Astrocyte (in vitro differentiated cells and primary cell): Measurements from ENCODE around the gene GGCX. TPM values are rescaled to one million over a fixed set of nuclear protein-coding genes. Genes with fewer than 3 reads are reported as not detected.
"Not testable (repeated sequence)": the region's sequence is repeated elsewhere in the genome, so short reads cannot be mapped to it uniquely, and the experiment has no call there.

Experiments
- DNase-seq: peaks from one replicate; pipeline ENCODE4 v3.0.0-alpha.2; 2010; ENCODE audit warnings: low read depth
- FAIRE-seq: peaks from 2 replicates; lab custom pipeline; 2011; peaks lifted over from hg19 to GRCh38; lab: Jason Lieb, UNC
- H2AFZ ChIP-seq: 2 replicates; pipeline ENCODE4 v1.6.0; 2012; ENCODE audit warnings: low read depth, low read length, inconsistent platforms
- H3K27ac ChIP-seq: 2 replicates; pipeline ENCODE4 v1.5.1; 2011; ENCODE audit warnings: low read depth, low read length, inconsistent platforms
- H3K27me3 ChIP-seq: 2 replicates; pipeline ENCODE4 v1.6.0; 2011; ENCODE audit warnings: low read length, inconsistent platforms; ENCODE audit not compliant: insufficient read depth
- H3K36me3 ChIP-seq: 2 replicates; pipeline ENCODE4 v1.5.1; 2011; ENCODE audit warnings: low read length, inconsistent platforms; ENCODE audit not compliant: insufficient read depth
- H3K4me1 ChIP-seq: 2 replicates; pipeline ENCODE4 v1.5.1; 2011; ENCODE audit warnings: low read length, inconsistent platforms; ENCODE audit not compliant: insufficient read depth
- H3K4me2 ChIP-seq: 2 replicates; pipeline ENCODE4 v1.6.0; 2012; ENCODE audit warnings: low read length, inconsistent platforms
- H3K4me3 ChIP-seq: 2 replicates; pipeline ENCODE4 v1.5.1; 2011; ENCODE audit warnings: low read depth, mild to moderate bottlenecking, low read length, inconsistent platforms; ENCODE audit not compliant: insufficient read depth
- H3K79me2 ChIP-seq: 2 replicates; pipeline ENCODE4 v1.6.0; 2012; ENCODE audit warnings: mild to moderate bottlenecking, low read length, inconsistent platforms; ENCODE audit not compliant: insufficient read depth
- H3K9ac ChIP-seq: 2 replicates; pipeline ENCODE4 v1.6.0; 2012; ENCODE audit warnings: mild to moderate bottlenecking, low read length, inconsistent platforms
- H3K9me3 ChIP-seq: 2 replicates; pipeline ENCODE4 v1.5.1; 2012; ENCODE audit warnings: low read depth, mild to moderate bottlenecking, low read length, inconsistent platforms; ENCODE audit not compliant: insufficient read depth
- H4K20me1 ChIP-seq: 2 replicates; pipeline ENCODE4 v1.6.0; 2012; ENCODE audit warnings: low read length, inconsistent platforms; ENCODE audit not compliant: insufficient read depth
- H3K27ac Mint-ChIP-seq: one replicate; pipeline ENCODE4 v1.8.0; 2021; ENCODE audit warnings: mild to moderate bottlenecking, mixed read lengths; ENCODE audit not compliant: unreplicated experiment
- H3K27me3 Mint-ChIP-seq: one replicate; pipeline ENCODE4 v1.8.0; 2021; ENCODE audit warnings: low read depth, mixed read lengths; ENCODE audit not compliant: unreplicated experiment
- H3K36me3 Mint-ChIP-seq: one replicate; pipeline ENCODE4 v1.8.0; 2021; ENCODE audit warnings: low read depth, mixed read lengths; ENCODE audit not compliant: unreplicated experiment
- H3K4me1 Mint-ChIP-seq: one replicate; pipeline ENCODE4 v1.8.0; 2021; ENCODE audit warnings: low read depth, mixed read lengths; ENCODE audit not compliant: unreplicated experiment
- H3K4me3 Mint-ChIP-seq: one replicate; pipeline ENCODE4 v1.8.0; 2021; ENCODE audit warnings: mild to moderate bottlenecking, moderate library complexity, mixed read lengths; ENCODE audit not compliant: unreplicated experiment
- H3K9me3 Mint-ChIP-seq: one replicate; pipeline ENCODE4 v1.8.0; 2021; ENCODE audit warnings: mild to moderate bottlenecking, mixed read lengths; ENCODE audit not compliant: unreplicated experiment
- EZH2 ChIP-seq: IDR thresholded peaks from 2 replicates; pipeline ENCODE4 v1.6.1; 2012; ENCODE audit warnings: mild to moderate bottlenecking, low read length, inconsistent platforms; ENCODE audit not compliant: insufficient read depth
- total RNA-seq: library from RNA; stranded (reverse); gene quantifications from 2 replicates; pipeline ENCODE4 v1.2.1, GENCODE V29; 2021
- TF ChIP-seq, protein P1 (sequence below): IDR thresholded peaks from 2 replicates; pipeline ENCODE4 v1.5.1; 2011; ENCODE audit warnings: low read depth, mild to moderate bottlenecking, inconsistent platforms, low read length, moderate library complexity; ENCODE audit not compliant: insufficient read depth

GGCX gene
- total RNA-seq, 1 donor from 2014 or later: 79.0 TPM

DNA sequence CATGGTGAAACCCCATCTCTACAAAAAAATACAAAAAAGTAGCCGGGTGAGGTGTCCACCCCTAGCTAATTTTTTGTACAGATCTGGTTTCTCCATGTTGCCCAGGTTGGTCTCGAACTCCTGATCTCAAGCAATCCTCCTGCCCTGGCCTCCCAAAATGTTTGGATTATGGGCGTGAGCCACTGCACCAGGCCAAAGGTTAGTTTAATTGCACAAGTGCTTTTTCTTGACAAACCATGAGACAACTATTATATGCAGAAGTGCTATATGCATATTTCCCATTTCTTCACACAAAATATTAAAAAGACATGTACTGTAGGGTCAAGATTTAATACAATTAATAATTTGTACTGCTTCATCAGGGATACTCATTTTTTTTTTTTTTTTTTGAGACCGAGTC lies 5.0 kb upstream of the GGCX start:
- no peaks in the 10 kb centered on the region for H3K36me3 ChIP-seq
- Mint-ChIP-seq H3K27ac (no peak overlapping the region), H3K36me3 (no peaks in the 10 kb centered on the region), H3K4me1 (peaks cover 5% of the 10 kb centered on the region), H3K4me3 (no peak overlapping the region), H3K9me3 (peaks cover 2% of the 10 kb centered on the region), H3K27me3 (peaks cover 18% of the 10 kb centered on the region)
- no peak overlapping the region for H3K4me2 ChIP-seq
- TF ChIP-seq, protein P1, sequence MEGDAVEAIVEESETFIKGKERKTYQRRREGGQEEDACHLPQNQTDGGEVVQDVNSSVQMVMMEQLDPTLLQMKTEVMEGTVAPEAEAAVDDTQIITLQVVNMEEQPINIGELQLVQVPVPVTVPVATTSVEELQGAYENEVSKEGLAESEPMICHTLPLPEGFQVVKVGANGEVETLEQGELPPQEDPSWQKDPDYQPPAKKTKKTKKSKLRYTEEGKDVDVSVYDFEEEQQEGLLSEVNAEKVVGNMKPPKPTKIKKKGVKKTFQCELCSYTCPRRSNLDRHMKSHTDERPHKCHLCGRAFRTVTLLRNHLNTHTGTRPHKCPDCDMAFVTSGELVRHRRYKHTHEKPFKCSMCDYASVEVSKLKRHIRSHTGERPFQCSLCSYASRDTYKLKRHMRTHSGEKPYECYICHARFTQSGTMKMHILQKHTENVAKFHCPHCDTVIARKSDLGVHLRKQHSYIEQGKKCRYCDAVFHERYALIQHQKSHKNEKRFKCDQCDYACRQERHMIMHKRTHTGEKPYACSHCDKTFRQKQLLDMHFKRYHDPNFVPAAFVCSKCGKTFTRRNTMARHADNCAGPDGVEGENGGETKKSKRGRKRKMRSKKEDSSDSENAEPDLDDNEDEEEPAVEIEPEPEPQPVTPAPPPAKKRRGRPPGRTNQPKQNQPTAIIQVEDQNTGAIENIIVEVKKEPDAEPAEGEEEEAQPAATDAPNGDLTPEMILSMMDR: no peak
- TF ChIP-seq EZH2: no peak
- H3K4me1 ChIP-seq: no peaks in the 10 kb centered on the region
- peaks cover 9% of the 10 kb centered on the region for H3K27me3 ChIP-seq
- H3K79me2 ChIP-seq: no peaks in the 10 kb centered on the region
- no peak overlapping the region for H2AFZ ChIP-seq
- FAIRE-seq (no peak), DNase-seq (no peak)
- no peaks in the 10 kb centered on the region for H4K20me1 ChIP-seq
- H3K9me3 ChIP-seq: no peaks in the 10 kb centered on the region
- H3K27ac ChIP-seq: no peak overlapping the region
- no peak overlapping the region for H3K4me3 ChIP-seq
- no peak overlapping the region for H3K9ac ChIP-seq

DNA sequence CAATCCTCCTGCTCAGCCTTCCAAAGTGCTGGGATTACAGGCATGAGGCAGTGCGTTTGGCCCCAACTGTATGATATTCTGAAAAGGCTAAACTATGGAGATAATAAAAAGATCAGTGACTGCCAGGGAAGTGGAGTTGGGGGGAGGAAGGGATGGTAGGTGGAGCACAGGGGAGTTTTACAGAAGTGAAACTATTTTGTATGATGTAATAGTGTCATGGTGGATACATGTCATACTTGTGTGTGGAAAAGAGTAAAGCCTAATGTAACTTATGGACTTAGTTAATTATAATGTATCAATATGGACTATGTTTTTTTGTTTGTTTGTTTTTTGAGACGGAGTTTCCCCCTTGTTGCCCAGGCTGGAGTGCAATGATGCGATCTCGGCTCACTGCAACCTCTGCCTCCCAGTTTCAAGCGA lies 2.9 kb upstream of the GGCX start:
- Mint-ChIP-seq H3K27ac (no peak overlapping the region), H3K36me3 (no peaks in the 10 kb centered on the region), H3K4me3 (no peak overlapping the region), H3K4me1 (peaks cover 10% of the 10 kb centered on the region), H3K27me3 (peaks cover 3% of the 10 kb centered on the region), H3K9me3 (no peaks in the 10 kb centered on the region)
- Histone ChIP-seq H3K9me3 (no peaks in the 10 kb centered on the region), H3K79me2 (peaks cover 19% of the 10 kb centered on the region), H3K27me3 (no peaks in the 10 kb centered on the region), H3K4me2 (no peak overlapping the region), H3K9ac (no peak overlapping the region), H3K4me1 (peaks cover 9% of the 10 kb centered on the region), H3K27ac (no peak overlapping the region), H3K4me3 (no peak overlapping the region), H3K36me3 (no peaks in the 10 kb centered on the region), H2AFZ (no peak overlapping the region), H4K20me1 (peaks cover 6% of the 10 kb centered on the region)
- no peak for DNase-seq
- no peak for FAIRE-seq
- TF ChIP-seq, protein P1: no peak
- no peak for TF ChIP-seq EZH2

DNA sequence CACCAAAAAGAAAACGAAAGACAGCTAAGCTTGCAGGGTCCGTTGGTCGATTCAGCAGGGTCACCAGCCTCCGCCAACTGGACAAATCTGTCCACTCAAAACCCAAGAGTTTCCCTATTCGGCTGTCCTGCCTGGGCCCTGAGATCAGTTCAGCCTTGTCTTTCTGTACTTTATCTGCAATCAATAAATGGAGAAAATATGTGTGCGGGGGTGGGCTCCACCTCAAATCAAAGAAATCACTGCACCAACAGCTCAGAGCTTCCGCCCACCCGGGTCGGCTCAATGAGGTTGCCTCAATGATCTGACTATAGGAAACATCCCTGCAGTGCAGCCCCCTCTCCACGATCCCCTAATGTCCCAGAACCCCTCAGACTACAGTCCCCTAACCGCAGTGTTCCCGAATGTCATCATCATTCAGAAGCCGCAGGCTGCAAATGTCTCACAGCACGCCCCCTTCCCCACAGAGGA lies 447 bp downstream of the GGCX start:
- no peak for DNase-seq
- peak overlapping the region; percentile 79 for H3K4me3 ChIP-seq
- Mint-ChIP-seq H3K4me3 (peak overlapping the region; percentile 96), H3K27ac (peak overlapping the region; percentile 81), H3K4me1 (peaks cover 12% of the 10 kb centered on the region), H3K9me3 (no peaks in the 10 kb centered on the region), H3K27me3 (no peaks in the 10 kb centered on the region), H3K36me3 (no peaks in the 10 kb centered on the region)
- peaks cover 10% of the 10 kb centered on the region for H3K36me3 ChIP-seq
- H3K9me3 ChIP-seq: no peaks in the 10 kb centered on the region
- peak overlapping the region; percentile 93 for H2AFZ ChIP-seq
- H3K27ac ChIP-seq: peak overlapping the region; percentile 22
- TF ChIP-seq EZH2: no peak
- TF ChIP-seq, protein P1: no peak
- H3K4me2 ChIP-seq: peak overlapping the region; percentile 90
- H4K20me1 ChIP-seq: peaks cover 28% of the 10 kb centered on the region
- no peaks in the 10 kb centered on the region for H3K27me3 ChIP-seq
- peak overlapping the region; percentile 87 for H3K9ac ChIP-seq
- peaks cover 9% of the 10 kb centered on the region for H3K4me1 ChIP-seq
- FAIRE-seq: no peak
- peaks cover 45% of the 10 kb centered on the region for H3K79me2 ChIP-seq

DNA sequence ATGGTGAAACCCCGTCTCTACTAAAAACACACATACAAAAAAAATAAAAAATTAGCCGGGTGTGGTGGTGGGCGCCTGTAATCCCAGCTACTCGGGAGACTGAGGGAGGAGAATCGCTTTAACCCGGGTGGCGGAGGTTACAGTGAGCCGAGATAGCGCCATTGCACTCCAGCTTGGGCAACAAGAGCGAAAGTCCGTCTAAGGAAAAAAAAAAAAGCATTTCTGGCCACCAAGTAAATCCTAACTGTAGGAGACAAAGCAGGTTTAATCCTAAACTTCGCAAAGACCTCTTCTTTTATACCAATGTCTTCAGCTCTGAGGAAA lies 928 bp downstream of the GGCX start:
- H3K27me3 Mint-ChIP-seq, H3K9me3 ChIP-seq, H3K27me3 ChIP-seq, FAIRE-seq, H3K27ac ChIP-seq, H3K36me3 Mint-ChIP-seq, H3K4me1 ChIP-seq, H3K9me3 Mint-ChIP-seq, H3K27ac Mint-ChIP-seq, DNase-seq: not testable (repeated sequence)
- peaks cover 12% of the 10 kb centered on the region for H3K4me1 Mint-ChIP-seq
- peak overlapping the region; percentile 96 for H3K4me3 Mint-ChIP-seq
- Histone ChIP-seq H3K36me3 (peaks cover 13% of the 10 kb centered on the region), H3K79me2 (peaks cover 45% of the 10 kb centered on the region), H3K9ac (peak overlapping the region; percentile 87), H3K4me2 (peak overlapping the region; percentile 90), H2AFZ (peak overlapping the region; percentile 93), H4K20me1 (peaks cover 30% of the 10 kb centered on the region), H3K4me3 (peak overlapping the region; percentile 79)
